Peyer's patch (tissue), 4 donors: ENCODE measurements around the gene SLC13A5. TPM values are rescaled to one million over a fixed set of nuclear protein-coding genes. Genes with fewer than 3 reads are reported as not detected.

ENCODE experiments used
- DNase-seq, 3 donors: peaks; one replicate each; pipeline ENCODE4 v3.0.0-alpha.2; 2017 to 2019
- H3K27ac ChIP-seq, 4 donors: fragments of 200-600 bp; sonication (generic); one replicate each; pipeline ENCODE4 v1.5.1; 2016 to 2019
- H3K27me3 ChIP-seq, 2 donors: fragments of 200-600 bp; sonication (generic); one replicate each; pipeline ENCODE4 v1.5.1; 2019
- H3K36me3 ChIP-seq, 3 donors: fragments of 200-600 bp; sonication (generic); one replicate each; pipeline ENCODE4 v1.5.1; 2016 to 2019
- H3K4me1 ChIP-seq, 4 donors: fragments of 200-600 bp; sonication (generic); one replicate each; pipeline ENCODE4 v1.5.1; 2016 to 2019
- H3K4me3 ChIP-seq, 4 donors: fragments of 200-600 bp; sonication (generic); 1 replicate in 3 of 4; 2 replicates in 1 of 4; pipeline ENCODE4 v1.5.1; 2016 to 2019; ENCODE audit warnings: mild to moderate bottlenecking in 1 of 4
- H3K9me3 ChIP-seq, 4 donors: fragments of 200-600 bp; sonication (generic); one replicate each; pipeline ENCODE4 v1.5.1; 2016 to 2019; ENCODE audit warnings: mild to moderate bottlenecking in 1 of 4
- CTCF ChIP-seq, 6 experiments: fragments of 450-650 bp in 4 of 6; fragments of 200-600 bp in 2 of 6; sonication (generic) in 1 of 6; IDR thresholded peaks; one replicate each; pipeline ENCODE4 v1.5.1; 2017 to 2019; ENCODE audit warnings: antibody characterized with exemption in 6 of 6, mild to moderate bottlenecking in 3 of 6, moderate library complexity in 1 of 6
- POLR2A ChIP-seq, 2 donors: fragments of 450-650 bp; IDR thresholded peaks; one replicate each; pipeline ENCODE4 v1.5.1; 2017; ENCODE audit warnings: antibody characterized with exemption in 2 of 2, mild to moderate bottlenecking in 2 of 2, moderate library complexity in 2 of 2
- total RNA-seq, 4 donors: library from RNA; depleted of rRNA; stranded (reverse); fragments of >200 nt; gene quantifications; one replicate each; pipeline ENCODE4 v1.1.0, GENCODE V29; 2016

Gene SLC13A5
- total RNA-seq, 4 donors from 2014 or later, result not detected

DNA sequence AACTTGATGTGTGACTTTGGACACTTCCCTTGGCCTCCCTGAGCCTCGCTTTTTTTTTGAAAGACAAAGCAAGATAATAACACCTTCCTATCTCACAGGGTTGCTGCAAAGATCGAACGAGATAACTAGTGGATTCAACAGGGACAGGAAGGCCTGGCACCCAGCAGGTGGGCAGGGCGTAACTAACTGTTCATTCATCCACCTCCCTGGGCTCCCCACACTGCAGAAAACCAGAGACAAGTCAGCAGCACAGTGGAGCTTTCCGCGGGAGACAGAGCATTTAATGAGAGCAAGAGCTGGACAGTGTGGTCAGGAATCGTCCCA, 28.7 kb downstream of the SLC13A5 start:
- no peaks in the 10 kb centered on the region for H3K9me3 ChIP-seq
- no peaks in the 10 kb centered on the region for H3K27me3 ChIP-seq
- TF ChIP-seq POLR2A (IDR thresholded peaks at IDR 0.05) (no peak), CTCF (IDR thresholded peaks at IDR 0.05) (no peak)
- peak in 1 of 3 donors; percentile 20 for DNase-seq
- H3K4me3 ChIP-seq, result no peak overlapping the region
- no peak overlapping the region for H3K27ac ChIP-seq
- no peaks in the 10 kb centered on the region for H3K4me1 ChIP-seq
- H3K36me3 ChIP-seq, result no peaks in the 10 kb centered on the region

DNA sequence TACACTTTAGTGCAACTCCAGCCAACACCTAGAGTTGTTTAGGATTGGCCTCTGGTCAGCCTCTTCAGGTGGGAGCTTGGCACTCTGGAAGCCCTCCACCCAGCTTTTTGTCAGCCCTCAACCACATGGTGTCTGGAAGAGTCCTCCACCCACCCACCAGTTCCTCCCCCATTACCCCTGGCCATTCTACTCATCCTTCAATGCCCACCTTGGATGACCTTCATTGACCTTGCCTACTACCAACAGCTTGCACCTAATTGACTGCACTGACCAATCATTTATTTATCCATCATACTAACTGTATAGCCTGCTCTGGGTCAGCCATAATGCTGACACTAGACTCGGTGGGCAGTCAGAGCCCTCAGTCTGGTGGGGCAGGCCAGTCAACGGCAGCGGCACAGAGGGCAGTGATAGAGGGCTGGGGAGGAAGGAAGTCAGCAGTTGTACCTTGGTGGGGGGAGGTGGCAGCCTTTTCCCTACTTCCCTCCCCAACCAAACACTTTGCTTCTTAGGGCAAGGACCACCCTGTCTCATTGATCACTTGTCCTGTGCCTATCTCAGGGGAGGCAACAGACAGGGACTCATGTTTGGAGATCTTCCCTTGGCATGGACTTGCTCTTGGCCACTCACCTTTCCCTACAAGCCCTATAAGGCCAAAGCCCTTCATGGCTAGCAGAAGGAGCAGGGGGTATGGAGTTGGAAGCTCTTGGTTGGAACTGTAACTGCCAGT, 29.3 kb downstream of the SLC13A5 start:
- Histone ChIP-seq H3K9me3 (no peaks in the 10 kb centered on the region), H3K27ac (no peak overlapping the region), H3K27me3 (no peaks in the 10 kb centered on the region), H3K4me3 (no peak overlapping the region), H3K4me1 (no peaks in the 10 kb centered on the region), H3K36me3 (no peaks in the 10 kb centered on the region)
- TF ChIP-seq POLR2A (IDR thresholded peaks at IDR 0.05) (no peak), CTCF (IDR thresholded peaks at IDR 0.05) (no peak)
- peak in 1 of 3 donors; percentile 10 for DNase-seq

- Histone ChIP-seq H3K27me3 (no peaks in the 10 kb centered on the region), H3K36me3 (no peaks in the 10 kb centered on the region), H3K9me3 (no peaks in the 10 kb centered on the region), H3K27ac (no peak overlapping the region), H3K4me1 (no peaks in the 10 kb centered on the region), H3K4me3 (no peak overlapping the region)
- TF ChIP-seq CTCF (IDR thresholded peaks at IDR 0.05) (no peak), POLR2A (IDR thresholded peaks at IDR 0.05) (no peak)
- no peak for DNase-seq
Observed at GRCh38 chr17:6683081-6683684, 30.0 kb downstream of the SLC13A5 start.

- no peak overlapping the region for H3K4me3 ChIP-seq
- no peaks in the 10 kb centered on the region for H3K27me3 ChIP-seq
- DNase-seq, result peak in 1 of 3 donors; percentile 2
- H3K4me1 ChIP-seq, result no peaks in the 10 kb centered on the region
- no peaks in the 10 kb centered on the region for H3K36me3 ChIP-seq
- no peak for TF ChIP-seq POLR2A (IDR thresholded peaks at IDR 0.05)
- TF ChIP-seq CTCF (IDR thresholded peaks at IDR 0.05), result no peak
- no peaks in the 10 kb centered on the region for H3K9me3 ChIP-seq
- H3K27ac ChIP-seq, result no peak overlapping the region
Observed at GRCh38 chr17:6682339-6682738, 30.8 kb downstream of the SLC13A5 start.

- no peak for DNase-seq
- TF ChIP-seq POLR2A (IDR thresholded peaks at IDR 0.05) (no peak), CTCF (IDR thresholded peaks at IDR 0.05) (no peak)
- H3K36me3 ChIP-seq, result no peaks in the 10 kb centered on the region
- no peaks in the 10 kb centered on the region for H3K4me1 ChIP-seq
- no peak overlapping the region for H3K27ac ChIP-seq
- no peak overlapping the region for H3K4me3 ChIP-seq
- no peaks in the 10 kb centered on the region for H3K27me3 ChIP-seq
- no peaks in the 10 kb centered on the region for H3K9me3 ChIP-seq
Observed at GRCh38 chr17:6681671-6682070, 31.5 kb downstream of the SLC13A5 start.
